Astrocyte (in vitro differentiated cells and primary cell): ENCODE measurements around the gene PLN.

Source experiments
- CTCF ChIP-seq: IDR thresholded peaks from 2 replicates; pipeline ENCODE4 v1.5.1; 2011; ENCODE audit warnings: low read depth, mild to moderate bottlenecking, inconsistent platforms, low read length, moderate library complexity; ENCODE audit not compliant: insufficient read depth
- EZH2 ChIP-seq: IDR thresholded peaks from 2 replicates; pipeline ENCODE4 v1.6.1; 2012; ENCODE audit warnings: mild to moderate bottlenecking, low read length, inconsistent platforms; ENCODE audit not compliant: insufficient read depth

GRCh38 chr6:118528129-118528528 is 20.0 kb upstream of the PLN start:
- TF ChIP-seq CTCF (no peak), EZH2 (no peak)
